Body of pancreas (tissue), 4 donors: ENCODE results near the gene FLT3. TPM values are rescaled to one million over a fixed set of nuclear protein-coding genes. Genes with fewer than 3 reads are reported as not detected.

Source experiments
- ATAC-seq: fragments of 150-250 bp; one replicate; pipeline ENCODE4 v1.9.1; 2016
- DNase-seq, 4 donors: peaks; one replicate each; pipeline ENCODE4 v3.0.0-alpha.2; 2019
- H3K27ac ChIP-seq, 4 donors: fragments of 200-600 bp; sonication (generic); 1 replicate in 3 of 4; 2 replicates in 1 of 4; pipeline versions ENCODE4 v1.5.1 to v1.6.1; 2016 to 2019; ENCODE audit warnings: mild to moderate bottlenecking in 1 of 4, mixed read lengths in 1 of 4, moderate library complexity in 1 of 4
- H3K27me3 ChIP-seq, 2 donors: fragments of 200-600 bp; sonication (generic); one replicate each; pipeline ENCODE4 v1.6.0; 2016; ENCODE audit warnings: mild to moderate bottlenecking in 1 of 2
- H3K36me3 ChIP-seq, 2 donors: fragments of 200-600 bp; sonication (generic); replicated peaks in 1 of 2; 2 replicates each; pipeline ENCODE4 v1.5.1; 2016; ENCODE audit warnings: low read depth in 2 of 2; ENCODE audit not compliant: insufficient read depth in 1 of 2
- H3K4me1 ChIP-seq: fragments of 200-600 bp; sonication (generic); one replicate; pipeline ENCODE4 v1.6.0; 2016
- H3K4me3 ChIP-seq, 2 donors: fragments of 200-600 bp; sonication (generic); 1 replicate in 1 of 2; 2 replicates in 1 of 2; pipeline ENCODE4 v1.5.1; 2016 to 2019
- H3K9me3 ChIP-seq, 3 donors: fragments of 200-600 bp; sonication (generic); 1 replicate in 2 of 3; 2 replicates in 1 of 3; pipeline ENCODE4 v1.5.1; 2016
- POLR2A ChIP-seq, 3 donors: fragments of 450-650 bp; IDR thresholded peaks; one replicate each; pipeline ENCODE4 v1.6.1; 2016; ENCODE audit warnings: antibody characterized with exemption in 3 of 3, mild to moderate bottlenecking in 2 of 3
- WGBS, 2 donors: methylation state at CpG; one replicate each; pipeline ENCODE4 v1.1.5; 2017; 5-methylcytosine and 5-hydroxymethylcytosine counted together
- intact Hi-C: fragments of 100-400 bp; cut with DNase I; formaldehyde crosslinking; loops from one replicate; pipeline ENCODE4 v1.15.1; 2023
- total RNA-seq, 2 donors: library from RNA; depleted of rRNA; stranded (reverse); fragments of >200 nt; gene quantifications; one replicate each; pipeline ENCODE4 v1.1.0, GENCODE V29; 2016
- TF ChIP-seq, protein P1 (sequence below), 7 experiments: fragments of 450-650 bp in 4 of 7; fragments of 200-600 bp in 3 of 7; sonication (generic) in 3 of 7; IDR thresholded peaks; one replicate each; pipeline ENCODE4 v1.5.1; 2016 to 2019; ENCODE audit warnings: antibody characterized with exemption in 7 of 7

FLT3 gene
- total RNA-seq, 2 donors from 2014 or later, result 2.0 to 4.2 TPM

DNA sequence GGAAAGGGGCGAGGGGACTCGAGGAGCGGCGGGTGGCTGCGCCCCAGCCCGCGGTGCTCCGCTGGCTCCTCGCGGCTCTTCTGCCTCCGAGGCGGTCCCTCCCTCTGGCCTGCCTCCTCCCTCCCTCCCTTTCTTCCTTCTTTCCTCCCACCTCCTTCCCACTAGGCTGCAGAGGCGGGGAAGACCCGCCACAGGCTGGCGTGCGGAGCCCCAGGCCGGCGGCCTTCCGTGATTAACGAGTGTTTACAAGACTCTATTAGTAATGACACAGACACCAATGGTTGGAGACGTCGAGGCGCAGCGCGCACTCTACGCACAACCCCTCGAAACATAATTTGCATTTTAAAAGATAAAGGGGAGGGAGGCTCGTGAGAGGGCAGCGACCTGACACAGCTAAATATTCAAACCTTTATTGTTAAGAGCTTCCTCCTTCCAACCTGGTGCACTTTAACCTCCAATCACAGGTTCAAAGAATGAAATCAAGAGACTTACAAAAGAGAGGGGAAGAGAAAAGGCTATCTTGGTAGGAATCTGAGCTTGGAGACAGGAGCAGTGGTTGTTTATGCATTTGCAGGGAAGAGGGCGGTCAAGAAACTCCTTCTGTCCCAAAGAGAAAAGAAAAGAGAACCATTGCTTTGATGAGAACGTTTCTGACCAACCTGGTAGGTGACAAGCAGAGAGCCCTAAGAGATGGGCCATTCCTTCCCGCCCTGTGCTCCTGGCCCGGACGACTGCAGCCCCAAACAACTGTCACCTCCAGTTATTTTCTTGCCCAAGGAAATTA, 131.1 kb downstream of the FLT3 start, which contains the start of gene CDX2:
Gene CDX2, minus strand, starts transcription at position 234 of the 784 bp plus-strand sequence. CDS start 309 bp downstream, outside the sequence.
- WGBS, 2 donors, result 13 to 19% methylated on average over 23 to 34 of the region's 34 CpGs
- Histone ChIP-seq H3K27me3 (peaks cover 0 to 13% of the 10 kb centered on the region in 2 donors), H3K9me3 (no peaks in the 10 kb centered on the region), H3K36me3 (no peaks in the 10 kb centered on the region), H3K4me3 (peak within 1 kb of the TSS; percentile 18 to 44), H3K4me1 (peaks cover 20% of the 10 kb centered on the region), H3K27ac (peak within 1 kb of the TSS in 3 of 4 donors; percentile 72 to 76 (median 74))
- peak in 3 of 4 donors; percentile 34 to 39 (median 38) for DNase-seq
- peak; percentile 29 for ATAC-seq
- TF ChIP-seq, protein P1, sequence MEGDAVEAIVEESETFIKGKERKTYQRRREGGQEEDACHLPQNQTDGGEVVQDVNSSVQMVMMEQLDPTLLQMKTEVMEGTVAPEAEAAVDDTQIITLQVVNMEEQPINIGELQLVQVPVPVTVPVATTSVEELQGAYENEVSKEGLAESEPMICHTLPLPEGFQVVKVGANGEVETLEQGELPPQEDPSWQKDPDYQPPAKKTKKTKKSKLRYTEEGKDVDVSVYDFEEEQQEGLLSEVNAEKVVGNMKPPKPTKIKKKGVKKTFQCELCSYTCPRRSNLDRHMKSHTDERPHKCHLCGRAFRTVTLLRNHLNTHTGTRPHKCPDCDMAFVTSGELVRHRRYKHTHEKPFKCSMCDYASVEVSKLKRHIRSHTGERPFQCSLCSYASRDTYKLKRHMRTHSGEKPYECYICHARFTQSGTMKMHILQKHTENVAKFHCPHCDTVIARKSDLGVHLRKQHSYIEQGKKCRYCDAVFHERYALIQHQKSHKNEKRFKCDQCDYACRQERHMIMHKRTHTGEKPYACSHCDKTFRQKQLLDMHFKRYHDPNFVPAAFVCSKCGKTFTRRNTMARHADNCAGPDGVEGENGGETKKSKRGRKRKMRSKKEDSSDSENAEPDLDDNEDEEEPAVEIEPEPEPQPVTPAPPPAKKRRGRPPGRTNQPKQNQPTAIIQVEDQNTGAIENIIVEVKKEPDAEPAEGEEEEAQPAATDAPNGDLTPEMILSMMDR (IDR thresholded peaks at IDR 0.05), result no peak
- peak in 2 of 3 donors; percentile 53 to 57 for TF ChIP-seq POLR2A (IDR thresholded peaks at IDR 0.05)
- intact Hi-C loops, result no loop called here

DNA sequence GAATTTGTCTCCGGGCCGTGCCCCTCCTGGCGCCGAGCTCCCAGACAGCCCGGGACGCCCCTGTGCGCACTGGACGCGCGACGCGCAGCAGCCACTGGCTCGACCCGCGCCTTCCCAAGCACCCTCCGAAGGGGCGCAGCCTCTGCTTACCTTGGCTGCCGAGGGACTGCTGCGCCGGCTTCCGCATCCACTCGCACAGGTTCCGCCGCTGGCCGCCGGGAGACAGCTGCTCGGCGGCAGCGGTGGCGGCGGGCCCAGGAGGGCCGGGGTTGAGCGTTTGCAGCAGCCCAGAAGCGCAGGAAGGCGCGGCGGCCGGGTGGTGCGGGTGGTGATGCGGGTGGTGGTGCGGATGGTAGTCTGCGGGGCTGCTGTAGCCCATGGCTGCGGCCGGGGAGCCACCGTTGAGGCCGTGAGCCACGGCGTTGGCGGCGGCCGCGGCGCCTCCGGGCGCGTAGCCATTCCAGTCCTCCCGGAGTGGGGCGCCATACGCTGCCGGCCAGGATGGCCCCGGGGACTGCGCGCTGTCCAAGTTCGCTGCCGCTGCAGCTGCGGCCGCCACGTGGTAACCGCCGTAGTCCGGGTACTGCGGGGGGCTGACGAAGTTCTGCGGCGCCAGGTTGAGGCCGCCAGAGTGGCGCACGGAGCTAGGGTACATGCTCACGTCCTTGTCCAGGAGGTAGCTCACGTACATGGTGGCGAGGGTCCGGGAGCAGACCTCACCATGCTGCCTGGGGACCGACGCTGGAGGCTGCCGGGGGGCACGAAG, 131.9 kb downstream of the FLT3 start:
- H3K27me3 ChIP-seq, result peaks cover 0 to 13% of the 10 kb centered on the region in 2 donors
- 1 to 2% methylated on average over 9 to 75 of the region's 86 CpGs for WGBS, 2 donors
- DNase-seq (peak in 2 of 4 donors; percentile 39 to 48), ATAC-seq (peak; percentile 33)
- H3K36me3 ChIP-seq, result no peaks in the 10 kb centered on the region
- H3K27ac ChIP-seq, result peak overlapping the region in 3 of 4 donors; percentile 72 to 76 (median 74)
- intact Hi-C loops, result no loop called here
- peaks cover 28% of the 10 kb centered on the region for H3K4me1 ChIP-seq
- peak overlapping the region; percentile 18 to 44 for H3K4me3 ChIP-seq
- TF ChIP-seq POLR2A (IDR thresholded peaks at IDR 0.05), result peak in 1 of 3 donors; percentile 13
- TF ChIP-seq, protein P1 (IDR thresholded peaks at IDR 0.05), result peak in 1 of 7 experiments; percentile 1
- no peaks in the 10 kb centered on the region for H3K9me3 ChIP-seq

DNA sequence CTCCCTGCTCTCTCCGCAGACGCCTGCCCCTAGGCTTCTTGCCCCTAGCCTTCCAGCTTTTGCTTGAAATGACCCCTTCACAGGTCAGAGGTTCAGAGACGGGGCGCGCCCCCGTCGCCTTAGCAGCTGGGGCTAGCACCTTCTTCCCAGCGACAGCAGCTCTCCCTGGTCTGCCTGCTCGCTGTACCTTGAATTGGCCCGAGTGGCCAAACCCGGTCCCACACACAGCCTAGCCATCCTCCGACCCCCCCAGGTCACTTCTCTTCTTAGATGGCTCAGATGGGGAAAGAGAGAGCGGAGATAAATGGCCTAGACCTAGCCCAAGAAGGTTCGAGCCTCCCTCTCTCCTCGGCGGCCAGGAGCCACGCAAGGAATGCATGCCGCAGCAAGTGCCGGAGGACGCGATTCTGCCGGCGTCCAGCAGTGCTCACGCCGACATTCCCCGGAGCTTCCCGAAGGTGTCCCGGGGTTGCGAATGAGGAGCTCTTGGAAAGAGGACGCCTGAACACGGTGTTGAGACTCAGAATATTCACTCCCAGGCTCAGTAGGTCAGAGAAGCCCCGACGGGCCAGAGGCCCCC, 132.6 kb downstream of the FLT3 start:
- peak in 1 of 4 donors; percentile 42 for DNase-seq

DNA sequence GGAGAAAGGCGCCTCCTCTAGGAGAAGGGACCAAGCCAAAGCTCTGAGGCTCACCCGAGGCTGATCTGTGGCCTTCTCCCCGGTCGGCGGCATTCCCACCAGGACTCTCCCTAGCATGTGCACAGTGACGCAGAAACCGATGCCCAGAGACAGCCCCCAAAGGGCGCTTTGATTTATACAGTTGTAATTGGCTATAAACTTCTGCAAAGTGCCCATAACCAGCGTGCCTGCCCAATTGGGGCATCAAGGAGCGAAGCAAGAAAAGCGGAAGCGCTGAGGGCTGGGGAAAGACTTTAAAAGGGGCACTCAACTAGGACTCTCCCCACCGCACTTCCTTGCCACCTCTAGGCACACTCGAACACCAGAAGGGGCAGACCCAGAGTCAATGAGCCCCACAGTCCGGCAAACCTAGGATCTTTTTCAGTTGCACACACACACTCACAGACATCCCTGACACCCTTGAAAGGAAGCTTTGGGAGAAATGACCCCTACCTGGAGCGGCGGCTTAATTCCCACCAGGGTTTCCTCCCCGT, 133.1 kb downstream of the FLT3 start:
- H3K4me1 ChIP-seq, result peaks cover 39% of the 10 kb centered on the region
- peak overlapping the region in 1 of 2 donors; percentile 18 for H3K4me3 ChIP-seq
- intact Hi-C loops, result no loop called here
- DNase-seq (no peak), ATAC-seq (no peak)
- 29 to 35% methylated on average over 15 to 17 of the region's 18 CpGs for WGBS, 2 donors
- no peaks in the 10 kb centered on the region for H3K36me3 ChIP-seq
- TF ChIP-seq, protein P1 (IDR thresholded peaks at IDR 0.05), result no peak
- TF ChIP-seq POLR2A (IDR thresholded peaks at IDR 0.05), result peak in 2 of 3 donors; percentile 25 to 31
- H3K27ac ChIP-seq, result peak overlapping the region in 3 of 4 donors; percentile 72 to 76 (median 74)
- peaks cover 0 to 13% of the 10 kb centered on the region in 2 donors for H3K27me3 ChIP-seq
- no peaks in the 10 kb centered on the region for H3K9me3 ChIP-seq

More for the DNA sequence above, 132.6 kb downstream of the FLT3 start:
- no peaks in the 10 kb centered on the region for H3K36me3 ChIP-seq
- H3K9me3 ChIP-seq, result no peaks in the 10 kb centered on the region
- ATAC-seq, result peak; percentile 7
- H3K4me3 ChIP-seq, result peak overlapping the region; percentile 18 to 44
- TF ChIP-seq, protein P1 (IDR thresholded peaks at IDR 0.05), result no peak
- no peak for TF ChIP-seq POLR2A (IDR thresholded peaks at IDR 0.05)
- H3K27me3 ChIP-seq, result peaks cover 0 to 13% of the 10 kb centered on the region in 2 donors
- 11 to 14% methylated on average over 23 to 33 of the region's 33 CpGs for WGBS, 2 donors
- intact Hi-C loops, result no loop called here
- peaks cover 33% of the 10 kb centered on the region for H3K4me1 ChIP-seq
- H3K27ac ChIP-seq, result peak overlapping the region in 3 of 4 donors; percentile 72 to 76 (median 74)
